OCI-LY1 (cell line): ENCODE results near the gene USP44.

Experiments
- CTCF ChIP-seq: fragments of 200-600 bp; sonication (generic), shearing (Covaris generic); IDR thresholded peaks from 2 replicates; pipeline ENCODE4 v1.5.1; 2017; ENCODE audit warnings: mild to moderate bottlenecking, antibody characterized with exemption, low read length, moderate library complexity, mixed read lengths
- EZH2 ChIP-seq: fragments of 200-600 bp; sonication (generic), shearing (Covaris generic); IDR thresholded peaks from 2 replicates; pipeline ENCODE4 v1.8.0; 2017; ENCODE audit warnings: borderline replicate concordance, mixed run types, mild to moderate bottlenecking, antibody characterized with exemption, low read length, moderate library complexity, mixed read lengths

- no peak for TF ChIP-seq EZH2
- TF ChIP-seq CTCF: no peak
These were observed 30.5 kb downstream of the USP44 start for GRCh38 chr12:95520816-95521215.
